ENCODE data around the gene HRK.

Gene HRK

GRCh38 chr12:116813271-116814041, 67.8 kb downstream of the HRK start:
- no peak for DNase-seq (ENCODE audit: low read depth)
- H3K4me3 ChIP-seq (ENCODE audit: low read depth, low read length), result no peak overlapping the region
- in situ Hi-C loops (cut with HindIII; ENCODE audit: low sequenced_read_pairs), result no loop called here
- TF ChIP-seq CTCF (IDR thresholded peaks at IDR 0.05; ENCODE audit: low read depth, low read length, missing control alignments), result no peak

- in situ Hi-C loops (cut with HindIII; ENCODE audit: low sequenced_read_pairs), result no loop called here
- TF ChIP-seq CTCF (IDR thresholded peaks at IDR 0.05; ENCODE audit: low read depth, low read length, missing control alignments), result no peak
- DNase-seq (ENCODE audit: low read depth), result no peak
- no peak overlapping the region for H3K4me3 ChIP-seq (ENCODE audit: low read depth, low read length)
Observed at GRCh38 chr12:116812238-116812637, 69.0 kb downstream of the HRK start.

- in situ Hi-C loops (cut with HindIII; ENCODE audit: low sequenced_read_pairs), result no loop called here
- no peak for DNase-seq (ENCODE audit: low read depth)
- TF ChIP-seq CTCF (IDR thresholded peaks at IDR 0.05; ENCODE audit: low read depth, low read length, missing control alignments), result no peak
- H3K4me3 ChIP-seq (ENCODE audit: low read depth, low read length), result no peak overlapping the region
Observed at GRCh38 chr12:116808113-116809105, 72.8 kb downstream of the HRK start.

- in situ Hi-C loops (cut with HindIII; ENCODE audit: low sequenced_read_pairs), result no loop called here
- no peak overlapping the region for H3K4me3 ChIP-seq (ENCODE audit: low read depth, low read length)
- TF ChIP-seq CTCF (IDR thresholded peaks at IDR 0.05; ENCODE audit: low read depth, low read length, missing control alignments), result no peak
- no peak for DNase-seq (ENCODE audit: low read depth)
Observed at GRCh38 chr12:116807546-116807945, 73.7 kb downstream of the HRK start.

- TF ChIP-seq CTCF (IDR thresholded peaks at IDR 0.05; ENCODE audit: low read depth, low read length, missing control alignments), result no peak
- no peak overlapping the region for H3K4me3 ChIP-seq (ENCODE audit: low read depth, low read length)
- in situ Hi-C loops (cut with HindIII; ENCODE audit: low sequenced_read_pairs), result no loop called here
- DNase-seq (ENCODE audit: low read depth), result no peak
Observed at GRCh38 chr12:116806845-116807440, 74.3 kb downstream of the HRK start.

Measured in astrocyte of the cerebellum (primary cell).